HEK293 (cell line): ENCODE results near the gene CTAG1A.

Experiments
- CTCF ChIA-PET: fragments of 350-600 bp; formaldehyde crosslinking; extraction: SDS; loops from one replicate; lab custom pipeline; 2021; ENCODE audit warnings: antibody characterized with exemption; lab: Yijun Ruan, JAX
- POLR2A ChIA-PET: fragments of 300-600 bp; formaldehyde crosslinking; extraction: SDS; loops from one replicate; lab custom pipeline; 2020; ENCODE audit warnings: antibody characterized with exemption, inconsistent platforms; lab: Yijun Ruan, JAX
- H3K27ac ChIP-seq: fragments of 200-500 bp; sonication (Bioruptor generic); 2 replicates; pipeline ENCODE4 v1.5.1; 2014; ENCODE audit warnings: low read depth, low read length, control low read depth, inconsistent platforms; ENCODE audit errors: extremely low read depth
- H3K36me3 ChIP-seq, 2 experiments: fragments of 200-500 bp in 1 of 2; sonication (Bioruptor generic) in 1 of 2; 1 replicate in 1 of 2; 2 replicates in 1 of 2; pipeline ENCODE4 v1.5.1; 2014 to 2017; ENCODE audit warnings: inconsistent platforms in 2 of 2, low read length in 2 of 2; ENCODE audit not compliant: control insufficient read depth in 2 of 2, insufficient read depth in 1 of 2
- H3K4me1 ChIP-seq: fragments of 200-500 bp; sonication (Bioruptor generic); 2 replicates; pipeline ENCODE4 v1.5.1; 2014; ENCODE audit warnings: mild to moderate bottlenecking, low read length, inconsistent platforms; ENCODE audit not compliant: control insufficient read depth, insufficient read depth
- H3K4me3 ChIP-seq: 2 replicates; pipeline ENCODE4 v1.5.1; 2011; ENCODE audit warnings: low read depth, mild to moderate bottlenecking, control low read depth, low read length, moderate library complexity
- H3K9me3 ChIP-seq: fragments of 200-500 bp; sonication (Bioruptor generic); 2 replicates; pipeline ENCODE4 v1.5.1; 2014; ENCODE audit warnings: low read depth, low read length, inconsistent platforms; ENCODE audit not compliant: control insufficient read depth, insufficient read depth
- BCL11A ChIP-seq: fragments of 450-650 bp; formaldehyde crosslinking; IDR thresholded peaks from 2 replicates; pipeline ENCODE4 v1.5.1; 2016; ENCODE audit warnings: low read depth, missing biosample characterization, missing genetic modification characterization
- GFI1B ChIP-seq: fragments of 450-650 bp; formaldehyde crosslinking; IDR thresholded peaks from 2 replicates; pipeline ENCODE4 v1.5.1; 2016; ENCODE audit warnings: missing biosample characterization, missing genetic modification characterization
- GLIS1 ChIP-seq: fragments of 450-650 bp; formaldehyde crosslinking; IDR thresholded peaks from 2 replicates; pipeline ENCODE4 v1.5.1; 2016; ENCODE audit warnings: missing biosample characterization, missing genetic modification characterization
- GLIS2 ChIP-seq: fragments of 450-650 bp; formaldehyde crosslinking; IDR thresholded peaks from 2 replicates; pipeline ENCODE4 v1.5.1; 2016; ENCODE audit warnings: missing biosample characterization, missing genetic modification characterization
- HOXA7 ChIP-seq: sonication (generic); formaldehyde crosslinking; IDR thresholded peaks from 2 replicates; pipeline ENCODE4 v1.8.1; 2022; ENCODE audit warnings: missing genetic modification reagents, borderline replicate concordance
- HOXD13 ChIP-seq: sonication (generic); formaldehyde crosslinking; IDR thresholded peaks from 2 replicates; pipeline ENCODE4 v1.8.0; 2022; ENCODE audit warnings: missing genetic modification reagents, borderline replicate concordance
- KLF7 ChIP-seq: fragments of 450-650 bp; formaldehyde crosslinking; IDR thresholded peaks from 2 replicates; pipeline ENCODE4 v1.5.1; 2016; ENCODE audit warnings: missing biosample characterization, missing genetic modification characterization, borderline replicate concordance
- MZF1 ChIP-seq: fragments of 450-650 bp; formaldehyde crosslinking; IDR thresholded peaks from 2 replicates; pipeline ENCODE4 v1.5.1; 2017; ENCODE audit warnings: missing biosample characterization, missing genetic modification characterization, borderline replicate concordance
- OSR2 ChIP-seq: fragments of 450-650 bp; formaldehyde crosslinking; IDR thresholded peaks from 2 replicates; pipeline ENCODE4 v1.5.1; 2016; ENCODE audit warnings: missing biosample characterization, missing genetic modification characterization
- OVOL3 ChIP-seq: fragments of 450-650 bp; formaldehyde crosslinking; IDR thresholded peaks from 2 replicates; pipeline ENCODE4 v1.5.1; 2016; ENCODE audit warnings: missing biosample characterization, missing genetic modification characterization
- PRDM6 ChIP-seq: fragments of 450-650 bp; formaldehyde crosslinking; IDR thresholded peaks from 2 replicates; pipeline ENCODE4 v1.5.1; 2017; ENCODE audit warnings: missing biosample characterization, missing genetic modification characterization
- SALL2 ChIP-seq: fragments of 450-650 bp; formaldehyde crosslinking; IDR thresholded peaks from 2 replicates; pipeline ENCODE4 v1.5.0; 2017; ENCODE audit warnings: missing biosample characterization, mild to moderate bottlenecking, missing genetic modification characterization, borderline replicate concordance
- ZBTB1 ChIP-seq: fragments of 450-650 bp; formaldehyde crosslinking; IDR thresholded peaks from 2 replicates; pipeline ENCODE4 v1.5.1; 2016; ENCODE audit warnings: missing biosample characterization, missing genetic modification characterization
- ZBTB26 ChIP-seq: fragments of 450-650 bp; formaldehyde crosslinking; optimal IDR thresholded peaks from 2 replicates; pipeline ENCODE3; 2016; ENCODE audit warnings: missing biosample characterization, mild to moderate bottlenecking, missing genetic modification characterization
- ZBTB48 ChIP-seq: fragments of 450-650 bp; formaldehyde crosslinking; IDR thresholded peaks from 2 replicates; pipeline ENCODE4 v1.5.1; 2016; ENCODE audit warnings: missing biosample characterization, missing genetic modification characterization
- ZBTB8A ChIP-seq: fragments of 450-650 bp; formaldehyde crosslinking; IDR thresholded peaks from 2 replicates; pipeline ENCODE4 v1.5.1; 2016; ENCODE audit warnings: missing biosample characterization, missing genetic modification characterization
- ZNF184 ChIP-seq: fragments of 450-650 bp; IDR thresholded peaks from 2 replicates; pipeline ENCODE4 v1.5.1; 2018; ENCODE audit warnings: missing biosample characterization, mild to moderate bottlenecking, missing genetic modification characterization
- ZNF248 ChIP-seq: fragments of 450-650 bp; formaldehyde crosslinking; IDR thresholded peaks from 2 replicates; pipeline ENCODE4 v1.5.1; 2017; ENCODE audit warnings: missing biosample characterization, missing genetic modification characterization
- ZNF555 ChIP-seq: fragments of 450-650 bp; formaldehyde crosslinking; conservative IDR thresholded peaks from 2 replicates; pipeline ENCODE4 v1.5.1; 2017; ENCODE audit warnings: missing biosample characterization, mild to moderate bottlenecking, missing genetic modification characterization, inconsistent platforms
- ZNF654 ChIP-seq: fragments of 450-650 bp; formaldehyde crosslinking; IDR thresholded peaks from 2 replicates; pipeline ENCODE4 v1.5.1; 2016; ENCODE audit warnings: low read depth, missing biosample characterization, missing genetic modification characterization
- ZNF660 ChIP-seq: fragments of 450-650 bp; IDR thresholded peaks from 2 replicates; pipeline ENCODE4 v1.5.1; 2018; ENCODE audit warnings: missing biosample characterization, mild to moderate bottlenecking, missing genetic modification characterization
- ZNF692 ChIP-seq: fragments of 450-650 bp; formaldehyde crosslinking; IDR thresholded peaks from 2 replicates; pipeline ENCODE4 v1.5.1; 2016; ENCODE audit warnings: missing biosample characterization, missing genetic modification characterization
- ZNF707 ChIP-seq: fragments of 450-650 bp; formaldehyde crosslinking; IDR thresholded peaks from 2 replicates; pipeline ENCODE4 v1.5.1; 2016; ENCODE audit warnings: missing biosample characterization, missing genetic modification characterization
- ZNF830 ChIP-seq: fragments of 450-650 bp; IDR thresholded peaks from 2 replicates; pipeline ENCODE4 v1.5.0; 2018; ENCODE audit warnings: missing biosample characterization, missing genetic modification characterization, low read depth, mild to moderate bottlenecking, moderate library complexity
- TF ChIP-seq, protein P1 (sequence below): fragments of 450-650 bp; formaldehyde crosslinking; IDR thresholded peaks from 2 replicates; pipeline ENCODE4 v1.5.1; 2016; ENCODE audit warnings: missing biosample characterization, missing genetic modification characterization

Gene CTAG1A

DNA sequence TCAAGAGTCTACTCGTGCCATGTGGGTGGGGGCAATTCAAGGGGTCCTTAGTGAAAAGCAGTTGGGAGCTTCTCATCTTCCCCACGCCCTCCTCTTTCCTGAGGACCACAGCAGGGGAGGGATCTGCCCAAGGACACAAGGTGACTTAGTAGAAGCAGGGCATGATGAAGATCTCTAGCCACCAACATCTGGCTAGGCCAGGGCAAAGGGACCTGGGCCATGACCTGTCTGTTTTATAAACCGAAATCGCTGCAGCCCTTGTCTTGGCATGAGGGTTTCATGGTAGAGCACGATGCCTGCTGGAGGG, 43.4 kb upstream of the CTAG1A start:
- ChIA-PET CTCF (interaction anchor here (1.0 to 2.1 kb wide), 2 partner anchors 14 to 531 kb away, joined by 4 to 9 read pairs; no protein-coding TSS in a partner anchor), POLR2A (interaction anchor here (0.6 to 1.6 kb wide), 2 partner anchors 10 to 172 kb away, joined by 3 to 5 read pairs; no protein-coding TSS in a partner anchor)
- Histone ChIP-seq H3K9me3 (no peaks in the 10 kb centered on the region), H3K4me3 (no peak overlapping the region), H3K36me3 (peaks cover 5 to 33% of the 10 kb centered on the region in 2 experiments; a peak in 2 of 3 replicates), H3K27ac (no peak overlapping the region; the same call in 1 of the 2 replicates), H3K4me1 (peaks cover 3% of the 10 kb centered on the region)
- TF ChIP-seq GFI1B (no peak), OSR2 (tag by site-specific recombination) (no peak), ZNF555 (tag by site-specific recombination) (no peak), ZNF707 (tag by site-specific recombination) (no peak), ZNF184 (tag by site-specific recombination) (no peak), HOXD13 (CRISPR knock-in tag) (no peak), KLF7 (tag by site-specific recombination) (no peak), ZNF248 (no peak), MZF1 (tag by site-specific recombination) (no peak), ZNF654 (tag by site-specific recombination) (no peak), PRDM6 (no peak), ZNF830 (tag by site-specific recombination) (no peak), ZBTB48 (tag by site-specific recombination) (no peak), BCL11A (no peak)
- TF ChIP-seq, protein P1, sequence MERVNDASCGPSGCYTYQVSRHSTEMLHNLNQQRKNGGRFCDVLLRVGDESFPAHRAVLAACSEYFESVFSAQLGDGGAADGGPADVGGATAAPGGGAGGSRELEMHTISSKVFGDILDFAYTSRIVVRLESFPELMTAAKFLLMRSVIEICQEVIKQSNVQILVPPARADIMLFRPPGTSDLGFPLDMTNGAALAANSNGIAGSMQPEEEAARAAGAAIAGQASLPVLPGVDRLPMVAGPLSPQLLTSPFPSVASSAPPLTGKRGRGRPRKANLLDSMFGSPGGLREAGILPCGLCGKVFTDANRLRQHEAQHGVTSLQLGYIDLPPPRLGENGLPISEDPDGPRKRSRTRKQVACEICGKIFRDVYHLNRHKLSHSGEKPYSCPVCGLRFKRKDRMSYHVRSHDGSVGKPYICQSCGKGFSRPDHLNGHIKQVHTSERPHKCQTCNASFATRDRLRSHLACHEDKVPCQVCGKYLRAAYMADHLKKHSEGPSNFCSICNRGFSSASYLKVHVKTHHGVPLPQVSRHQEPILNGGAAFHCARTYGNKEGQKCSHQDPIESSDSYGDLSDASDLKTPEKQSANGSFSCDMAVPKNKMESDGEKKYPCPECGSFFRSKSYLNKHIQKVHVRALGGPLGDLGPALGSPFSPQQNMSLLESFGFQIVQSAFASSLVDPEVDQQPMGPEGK = no peak

- Histone ChIP-seq H3K9me3 (no peaks in the 10 kb centered on the region), H3K36me3 (peaks cover 5 to 33% of the 10 kb centered on the region in 2 experiments; a peak in 2 of 3 replicates), H3K4me1 (peaks cover 3% of the 10 kb centered on the region), H3K4me3 (no peak overlapping the region), H3K27ac (no peak overlapping the region; the same call in 1 of the 2 replicates)
- POLR2A ChIA-PET = interaction anchor here (0.6 to 1.6 kb wide), 5 partner anchors 10 to 172 kb away, joined by 3 to 8 read pairs (median 3); partner anchors contain the start of gene SLC10A3
- CTCF ChIA-PET = interaction anchor here (0.7 to 2.1 kb wide), 3 partner anchors 8 to 532 kb away, joined by 3 to 9 read pairs (median 4); no protein-coding TSS in a partner anchor
- TF ChIP-seq ZBTB8A (tag by site-specific recombination) (peak; percentile 67), OVOL3 (tag by site-specific recombination) (no peak), ZBTB26 (tag by site-specific recombination) (no peak), ZNF692 (peak; percentile 37; the same call in 1 of the 2 replicates), BCL11A (0 out of 2 replicates have a peak, but pooled peaks have one; percentile 21), ZNF660 (peak; percentile 83), GLIS2 (tag by site-specific recombination) (peak; percentile 75), SALL2 (tag by site-specific recombination) (no peak), KLF7 (tag by site-specific recombination) (no peak), GLIS1 (peak; percentile 58), HOXA7 (CRISPR knock-in tag) (no peak), ZBTB1 (tag by site-specific recombination) (no peak)
Measured at GRCh38 chrX:154541896-154542722, 42.8 kb upstream of the CTAG1A start.
